Stomach (tissue), 4 donors: Measurements from ENCODE around the gene APBA1.

ENCODE experiments used
- EP300 ChIP-seq: sonication (generic); formaldehyde crosslinking; IDR thresholded peaks from one replicate; pipeline ENCODE4 v1.6.1; 2017; ENCODE audit warnings: antibody characterized with exemption
- POLR2A ChIP-seq, 4 donors: fragments of 450-650 bp; IDR thresholded peaks; one replicate each; pipeline ENCODE4 v1.6.1; 2016; ENCODE audit warnings: antibody characterized with exemption in 4 of 4, control low read depth in 2 of 4, mild to moderate bottlenecking in 1 of 4, moderate library complexity in 1 of 4
- POLR2AphosphoS5 ChIP-seq, 3 donors: sonication (generic); formaldehyde crosslinking; IDR thresholded peaks; one replicate each; pipeline ENCODE4 v1.6.1; 2016; ENCODE audit warnings: antibody characterized with exemption in 3 of 3
- TF ChIP-seq, protein P1 (sequence below), 7 experiments: fragments of 450-650 bp in 4 of 7; fragments of 200-600 bp in 3 of 7; sonication (generic) in 3 of 7; IDR thresholded peaks; one replicate each; pipeline ENCODE4 v1.5.1; 2016 to 2019; ENCODE audit warnings: antibody characterized with exemption in 7 of 7, control low read depth in 2 of 7, mild to moderate bottlenecking in 1 of 7

DNA sequence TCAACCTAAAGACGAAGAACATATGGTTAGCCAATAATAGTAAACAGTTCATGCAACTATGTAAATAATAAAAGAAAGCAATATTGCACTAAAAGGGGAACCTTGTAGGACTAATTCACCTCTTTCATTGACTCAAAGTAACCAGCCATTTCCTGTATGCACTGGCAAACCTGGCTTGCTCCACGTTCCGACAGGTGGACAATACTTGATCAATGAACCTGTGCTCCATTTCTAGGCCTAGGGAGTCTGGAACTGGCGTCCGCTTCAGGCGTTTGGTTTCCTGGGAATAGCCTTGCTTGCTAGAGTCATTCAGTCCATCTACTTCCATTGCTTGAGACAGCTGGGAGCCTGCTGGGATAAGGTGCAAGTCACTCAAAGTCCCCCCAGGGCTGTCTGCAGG is 46.0 kb upstream of the APBA1 start:
- TF ChIP-seq, protein P1, sequence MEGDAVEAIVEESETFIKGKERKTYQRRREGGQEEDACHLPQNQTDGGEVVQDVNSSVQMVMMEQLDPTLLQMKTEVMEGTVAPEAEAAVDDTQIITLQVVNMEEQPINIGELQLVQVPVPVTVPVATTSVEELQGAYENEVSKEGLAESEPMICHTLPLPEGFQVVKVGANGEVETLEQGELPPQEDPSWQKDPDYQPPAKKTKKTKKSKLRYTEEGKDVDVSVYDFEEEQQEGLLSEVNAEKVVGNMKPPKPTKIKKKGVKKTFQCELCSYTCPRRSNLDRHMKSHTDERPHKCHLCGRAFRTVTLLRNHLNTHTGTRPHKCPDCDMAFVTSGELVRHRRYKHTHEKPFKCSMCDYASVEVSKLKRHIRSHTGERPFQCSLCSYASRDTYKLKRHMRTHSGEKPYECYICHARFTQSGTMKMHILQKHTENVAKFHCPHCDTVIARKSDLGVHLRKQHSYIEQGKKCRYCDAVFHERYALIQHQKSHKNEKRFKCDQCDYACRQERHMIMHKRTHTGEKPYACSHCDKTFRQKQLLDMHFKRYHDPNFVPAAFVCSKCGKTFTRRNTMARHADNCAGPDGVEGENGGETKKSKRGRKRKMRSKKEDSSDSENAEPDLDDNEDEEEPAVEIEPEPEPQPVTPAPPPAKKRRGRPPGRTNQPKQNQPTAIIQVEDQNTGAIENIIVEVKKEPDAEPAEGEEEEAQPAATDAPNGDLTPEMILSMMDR (IDR thresholded peaks at IDR 0.05): no peak
- TF ChIP-seq POLR2A (IDR thresholded peaks at IDR 0.05) (no peak), POLR2AphosphoS5 (IDR thresholded peaks at IDR 0.05) (no peak), EP300 (no peak)
